ENCODE data around the gene KRT79.

The KRT79 gene

GRCh38 chr12:52838609-52839435, 4.7 kb upstream of the KRT79 start:
- no peak overlapping the region for H3K4me3 ChIP-seq (ENCODE audit: low read depth, low read length)
- TF ChIP-seq CTCF (conservative IDR thresholded peaks at IDR 0.05; ENCODE audit: low read depth, low read length), result no peak
- DNase-seq (ENCODE audit: low read depth), result no peak

- DNase-seq (ENCODE audit: low read depth), result peak; percentile 41
- H3K4me3 ChIP-seq (ENCODE audit: low read depth, low read length), result no peak overlapping the region
- TF ChIP-seq CTCF (conservative IDR thresholded peaks at IDR 0.05; ENCODE audit: low read depth, low read length), result peak; percentile 12
Measured at GRCh38 chr12:52837781-52838608, 3.9 kb upstream of the KRT79 start.

- TF ChIP-seq CTCF (conservative IDR thresholded peaks at IDR 0.05; ENCODE audit: low read depth, low read length), result no peak
- no peak overlapping the region for H3K4me3 ChIP-seq (ENCODE audit: low read depth, low read length)
- DNase-seq (ENCODE audit: low read depth), result peak; percentile 89
Measured at GRCh38 chr12:52837413-52837741, 3.3 kb upstream of the KRT79 start.

- no peak overlapping the region for H3K4me3 ChIP-seq (ENCODE audit: low read depth, low read length)
- no peak for TF ChIP-seq CTCF (conservative IDR thresholded peaks at IDR 0.05; ENCODE audit: low read depth, low read length)
- DNase-seq (ENCODE audit: low read depth), result no peak
Measured at GRCh38 chr12:52836491-52837412, 2.6 kb upstream of the KRT79 start.

GRCh38 chr12:52836042-52836466, 1.9 kb upstream of the KRT79 start:
- peak; percentile 57 for DNase-seq (ENCODE audit: low read depth)
- H3K4me3 ChIP-seq (ENCODE audit: low read depth, low read length), result no peak overlapping the region
- no peak for TF ChIP-seq CTCF (conservative IDR thresholded peaks at IDR 0.05; ENCODE audit: low read depth, low read length)

- no peak for DNase-seq (ENCODE audit: low read depth)
- no peak for TF ChIP-seq CTCF (conservative IDR thresholded peaks at IDR 0.05; ENCODE audit: low read depth, low read length)
- H3K4me3 ChIP-seq (ENCODE audit: low read depth, low read length), result no peak overlapping the region
Measured at GRCh38 chr12:52835271-52836041, 1.3 kb upstream of the KRT79 start.
